A673 (cell line): ENCODE measurements around the gene WNK1. TPM values are rescaled to one million over a fixed set of nuclear protein-coding genes. Genes with fewer than 3 reads are reported as not detected.

Experiments used
- BruUV-seq: library from RNA; stranded (reverse); fragments of 400-500 nt; replicated peaks from 2 replicates; lab custom pipeline; 2021; lab: Mats Ljungman, UMichigan
- CTCF ChIA-PET: fragments of 300-600 bp; sonication (Branson Sonifier 250); formaldehyde crosslinking; loops from one replicate; lab custom pipeline; 2022; ENCODE audit warnings: antibody characterized with exemption; lab: Charles Lee
- POLR2A ChIA-PET: fragments of 300-600 bp; sonication (Branson Sonifier 250); formaldehyde crosslinking; loops from one replicate; lab custom pipeline; 2022; ENCODE audit warnings: antibody characterized with exemption; ENCODE audit not compliant: low non-redundant PET; lab: Charles Lee
- DNase-seq: peaks from one replicate; pipeline ENCODE4 v3.0.0-alpha.2; 2015; ENCODE audit warnings: low spot score
- H3K27ac ChIP-seq: fragments of 200-600 bp; sonication (generic); 2 replicates; pipeline ENCODE4 v1.5.1; 2016; ENCODE audit warnings: mixed run types, low read depth, mild to moderate bottlenecking, mixed read lengths, antibody characterized with exemption, low read length; ENCODE audit not compliant: poor library complexity, severe bottlenecking
- H3K27me3 ChIP-seq: fragments of 200-600 bp; sonication (generic); replicated peaks from 2 replicates; pipeline ENCODE4 v1.6.1; 2017; ENCODE audit warnings: mixed run types, low read depth, mild to moderate bottlenecking, mixed read lengths, antibody characterized with exemption, low read length; ENCODE audit not compliant: insufficient read depth, poor library complexity
- H3K36me3 ChIP-seq: fragments of 200-600 bp; sonication (generic); 2 replicates; pipeline ENCODE4 v1.6.1; 2016; ENCODE audit warnings: mixed run types, mild to moderate bottlenecking, mixed read lengths, antibody characterized with exemption, low read length; ENCODE audit not compliant: insufficient read depth, poor library complexity, severe bottlenecking
- H3K4me1 ChIP-seq: fragments of 200-600 bp; sonication (generic); 2 replicates; pipeline ENCODE4 v1.6.1; 2017; ENCODE audit warnings: mixed run types, mild to moderate bottlenecking, mixed read lengths, antibody characterized with exemption, low read length; ENCODE audit not compliant: insufficient read depth, poor library complexity, severe bottlenecking
- H3K4me3 ChIP-seq: fragments of 200-600 bp; sonication (generic); 2 replicates; pipeline ENCODE4 v1.5.1; 2016; ENCODE audit warnings: low read depth, mixed run types, mild to moderate bottlenecking, mixed read lengths, low read length; ENCODE audit not compliant: poor library complexity, severe bottlenecking
- H3K9me3 ChIP-seq: fragments of 200-600 bp; sonication (generic); 2 replicates; pipeline ENCODE4 v1.6.1; 2016; ENCODE audit warnings: mixed run types, low read depth, mild to moderate bottlenecking, mixed read lengths, antibody characterized with exemption, low read length; ENCODE audit not compliant: poor library complexity, severe bottlenecking
- EZH2 ChIP-seq: fragments of 200-600 bp; sonication (generic); IDR thresholded peaks from 2 replicates; pipeline ENCODE4 v1.6.1; 2017; ENCODE audit warnings: borderline replicate concordance, low read depth, mild to moderate bottlenecking, mixed read lengths, antibody characterized with exemption, low read length; ENCODE audit not compliant: poor library complexity, severe bottlenecking
- intact Hi-C: fragments of 100-400 bp; cut with micrococcal nuclease; formaldehyde crosslinking; loops from one replicate; pipeline ENCODE4 v1.10.0; 2022; ENCODE audit not compliant: unreplicated experiment
- total RNA-seq: library from RNA; stranded (reverse); gene quantifications from 2 replicates; pipeline ENCODE4 v1.2.3, GENCODE V29; 2021
- TF ChIP-seq, protein P1 (sequence below): fragments of 300-800, 200-600 bp; sonication (generic); conservative IDR thresholded peaks from 2 replicates; pipeline ENCODE4 v1.5.1; 2017; ENCODE audit warnings: low read depth, mild to moderate bottlenecking, antibody characterized with exemption, low read length, moderate library complexity, mixed read lengths

WNK1 gene
- total RNA-seq, 1 experiment from 2014 or later, result 161 TPM

- Histone ChIP-seq H3K9me3 (no peaks in the 10 kb centered on the region), H3K4me3 (no peak overlapping the region), H3K4me1 (no peaks in the 10 kb centered on the region), H3K27me3 (no peaks in the 10 kb centered on the region), H3K27ac (no peak overlapping the region), H3K36me3 (peaks cover 97% of the 10 kb centered on the region)
- TF ChIP-seq EZH2, result no peak
- TF ChIP-seq, protein P1, sequence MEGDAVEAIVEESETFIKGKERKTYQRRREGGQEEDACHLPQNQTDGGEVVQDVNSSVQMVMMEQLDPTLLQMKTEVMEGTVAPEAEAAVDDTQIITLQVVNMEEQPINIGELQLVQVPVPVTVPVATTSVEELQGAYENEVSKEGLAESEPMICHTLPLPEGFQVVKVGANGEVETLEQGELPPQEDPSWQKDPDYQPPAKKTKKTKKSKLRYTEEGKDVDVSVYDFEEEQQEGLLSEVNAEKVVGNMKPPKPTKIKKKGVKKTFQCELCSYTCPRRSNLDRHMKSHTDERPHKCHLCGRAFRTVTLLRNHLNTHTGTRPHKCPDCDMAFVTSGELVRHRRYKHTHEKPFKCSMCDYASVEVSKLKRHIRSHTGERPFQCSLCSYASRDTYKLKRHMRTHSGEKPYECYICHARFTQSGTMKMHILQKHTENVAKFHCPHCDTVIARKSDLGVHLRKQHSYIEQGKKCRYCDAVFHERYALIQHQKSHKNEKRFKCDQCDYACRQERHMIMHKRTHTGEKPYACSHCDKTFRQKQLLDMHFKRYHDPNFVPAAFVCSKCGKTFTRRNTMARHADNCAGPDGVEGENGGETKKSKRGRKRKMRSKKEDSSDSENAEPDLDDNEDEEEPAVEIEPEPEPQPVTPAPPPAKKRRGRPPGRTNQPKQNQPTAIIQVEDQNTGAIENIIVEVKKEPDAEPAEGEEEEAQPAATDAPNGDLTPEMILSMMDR, result no peak
- CTCF ChIA-PET, result no interaction called here
- no peak for DNase-seq
- intact Hi-C loops, result no loop called here
- no TSS peak for BruUV-seq
- POLR2A ChIA-PET, result no interaction called here
Measured at GRCh38 chr12:885701-886100, 133.3 kb downstream of the WNK1 start.

DNA sequence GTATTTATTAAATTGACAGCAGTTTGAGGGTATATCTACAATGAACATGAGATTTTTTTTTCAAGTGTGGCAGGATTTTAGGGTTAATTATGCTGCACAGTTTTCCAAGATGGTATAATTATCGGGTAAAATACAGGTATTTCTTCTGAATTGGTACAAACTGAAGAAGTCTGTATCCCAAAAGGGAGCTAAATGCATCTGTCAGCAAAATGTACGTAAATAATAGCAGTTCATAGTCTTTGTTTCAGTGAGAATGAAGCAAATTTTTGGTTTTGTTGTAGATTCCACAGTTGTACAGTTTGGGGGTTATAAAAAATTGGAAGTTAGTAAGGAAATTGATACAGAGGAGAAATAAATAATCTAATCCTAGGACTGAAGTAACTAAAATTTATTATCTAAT is 133.8 kb downstream of the WNK1 start:
- no TSS peak for BruUV-seq
- Histone ChIP-seq H3K4me3 (no peak overlapping the region), H3K27me3 (no peaks in the 10 kb centered on the region), H3K36me3 (peaks cover 96% of the 10 kb centered on the region), H3K4me1 (no peaks in the 10 kb centered on the region), H3K27ac (no peak overlapping the region), H3K9me3 (no peaks in the 10 kb centered on the region)
- DNase-seq, result no peak
- intact Hi-C loops, result no loop called here
- CTCF ChIA-PET, result no interaction called here
- POLR2A ChIA-PET, result no interaction called here
- TF ChIP-seq EZH2, result no peak
- TF ChIP-seq, protein P1, result no peak

- TF ChIP-seq EZH2, result no peak
- BruUV-seq, result no TSS peak
- no peak overlapping the region for H3K27ac ChIP-seq
- no peaks in the 10 kb centered on the region for H3K27me3 ChIP-seq
- intact Hi-C loops, result no loop called here
- ChIA-PET POLR2A (no interaction called here), CTCF (no interaction called here)
- DNase-seq, result no peak
- H3K4me3 ChIP-seq, result no peak overlapping the region
- H3K9me3 ChIP-seq, result no peaks in the 10 kb centered on the region
- H3K36me3 ChIP-seq, result peaks cover 59% of the 10 kb centered on the region
- peaks cover 8% of the 10 kb centered on the region for H3K4me1 ChIP-seq
Measured at GRCh38 chr12:894226-894625, 141.8 kb downstream of the WNK1 start.

DNA sequence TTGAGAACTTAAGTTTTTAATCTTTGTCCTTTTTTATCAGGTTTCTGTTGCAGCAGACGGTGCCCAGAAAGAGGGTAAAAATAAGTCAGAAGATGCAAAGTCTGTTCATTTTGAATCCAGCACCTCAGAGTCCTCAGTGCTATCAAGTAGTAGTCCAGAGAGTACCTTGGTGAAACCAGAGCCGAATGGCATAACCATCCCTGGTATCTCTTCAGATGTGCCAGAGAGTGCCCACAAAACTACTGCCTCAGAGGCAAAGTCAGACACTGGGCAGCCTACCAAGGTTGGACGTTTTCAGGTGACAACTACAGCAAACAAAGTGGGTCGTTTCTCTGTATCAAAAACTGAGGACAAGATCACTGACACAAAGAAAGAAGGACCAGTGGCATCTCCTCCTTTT is 143.7 kb downstream of the WNK1 start:
- Histone ChIP-seq H3K27ac (no peak overlapping the region), H3K27me3 (no peaks in the 10 kb centered on the region), H3K9me3 (no peaks in the 10 kb centered on the region), H3K4me3 (no peak overlapping the region), H3K36me3 (peaks cover 58% of the 10 kb centered on the region), H3K4me1 (peaks cover 8% of the 10 kb centered on the region)
- CTCF ChIA-PET, result no interaction called here
- POLR2A ChIA-PET, result no interaction called here
- intact Hi-C loops, result no loop called here
- BruUV-seq, result no TSS peak
- no peak for DNase-seq
- TF ChIP-seq EZH2, result no peak
- TF ChIP-seq, protein P1, result no peak
